Testis (tissue), 2 donors: ENCODE results near the gene ARHGAP19.

Experiments used
- POLR2A ChIP-seq: fragments of 450-650 bp; IDR thresholded peaks from one replicate; pipeline ENCODE4 v1.6.1; 2017; ENCODE audit warnings: antibody characterized with exemption, mild to moderate bottlenecking, moderate library complexity
- TF ChIP-seq, protein P1 (sequence below), 3 experiments: fragments of 450-650 bp in 2 of 3; fragments of 200-600 bp in 1 of 3; sonication (generic) in 1 of 3; IDR thresholded peaks; one replicate each; pipeline ENCODE4 v1.5.1; 2016 to 2019; ENCODE audit warnings: antibody characterized with exemption in 3 of 3, mild to moderate bottlenecking in 2 of 3, moderate library complexity in 1 of 3

DNA sequence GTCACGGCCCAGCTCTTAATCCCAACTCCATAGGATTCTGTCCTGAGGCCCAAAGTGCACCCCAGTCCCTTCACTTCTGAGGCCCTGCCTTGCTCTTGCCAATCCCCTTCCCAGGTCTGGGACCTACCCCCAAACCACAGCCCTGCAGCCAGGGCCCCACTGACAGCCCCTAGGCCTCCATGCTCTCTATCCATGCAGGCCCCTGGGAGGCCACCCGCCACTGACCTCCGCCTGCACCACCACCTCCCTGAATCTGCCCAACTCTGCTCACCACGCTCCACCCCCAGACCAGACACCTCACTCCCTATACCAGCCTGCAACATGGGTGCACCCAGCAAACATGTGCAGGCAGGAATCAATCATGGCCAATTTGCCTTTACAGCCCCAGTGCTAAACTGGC, 116.9 kb downstream of the ARHGAP19 start:
- TF ChIP-seq, protein P1, sequence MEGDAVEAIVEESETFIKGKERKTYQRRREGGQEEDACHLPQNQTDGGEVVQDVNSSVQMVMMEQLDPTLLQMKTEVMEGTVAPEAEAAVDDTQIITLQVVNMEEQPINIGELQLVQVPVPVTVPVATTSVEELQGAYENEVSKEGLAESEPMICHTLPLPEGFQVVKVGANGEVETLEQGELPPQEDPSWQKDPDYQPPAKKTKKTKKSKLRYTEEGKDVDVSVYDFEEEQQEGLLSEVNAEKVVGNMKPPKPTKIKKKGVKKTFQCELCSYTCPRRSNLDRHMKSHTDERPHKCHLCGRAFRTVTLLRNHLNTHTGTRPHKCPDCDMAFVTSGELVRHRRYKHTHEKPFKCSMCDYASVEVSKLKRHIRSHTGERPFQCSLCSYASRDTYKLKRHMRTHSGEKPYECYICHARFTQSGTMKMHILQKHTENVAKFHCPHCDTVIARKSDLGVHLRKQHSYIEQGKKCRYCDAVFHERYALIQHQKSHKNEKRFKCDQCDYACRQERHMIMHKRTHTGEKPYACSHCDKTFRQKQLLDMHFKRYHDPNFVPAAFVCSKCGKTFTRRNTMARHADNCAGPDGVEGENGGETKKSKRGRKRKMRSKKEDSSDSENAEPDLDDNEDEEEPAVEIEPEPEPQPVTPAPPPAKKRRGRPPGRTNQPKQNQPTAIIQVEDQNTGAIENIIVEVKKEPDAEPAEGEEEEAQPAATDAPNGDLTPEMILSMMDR (IDR thresholded peaks at IDR 0.05) = no peak
- TF ChIP-seq POLR2A = no peak
